Testis (tissue), 2 donors: ENCODE data around the gene SLC9A9.

Experiments
- CTCF ChIP-seq, 3 experiments: fragments of 450-650 bp in 2 of 3; fragments of 200-600 bp in 1 of 3; sonication (generic) in 1 of 3; IDR thresholded peaks; one replicate each; pipeline ENCODE4 v1.5.1; 2016 to 2019; ENCODE audit warnings: antibody characterized with exemption in 3 of 3, mild to moderate bottlenecking in 2 of 3, moderate library complexity in 1 of 3
- POLR2A ChIP-seq: fragments of 450-650 bp; IDR thresholded peaks from one replicate; pipeline ENCODE4 v1.6.1; 2017; ENCODE audit warnings: antibody characterized with exemption, mild to moderate bottlenecking, moderate library complexity

- TF ChIP-seq CTCF (IDR thresholded peaks at IDR 0.05) (no peak), POLR2A (no peak)
Measured at GRCh38 chr3:143421556-143421955, 426.7 kb downstream of the SLC9A9 start.
